GM10248 (cell line): ENCODE results near the gene KCNQ1.

Experiments used
- CTCF ChIA-PET: fragments of 300-600 bp; sonication (Branson Sonifier 250); formaldehyde crosslinking; extraction: SDS; loops from one replicate; lab custom pipeline; 2021; ENCODE audit warnings: antibody characterized with exemption; lab: Yijun Ruan, JAX
- POLR2A ChIA-PET: fragments of 350-650 bp; sonication (Branson Sonifier 250); formaldehyde crosslinking; extraction: SDS; loops from one replicate; lab custom pipeline; 2020; ENCODE audit warnings: antibody characterized with exemption; lab: Yijun Ruan, JAX
- DNase-seq: peaks from one replicate; pipeline ENCODE4 v3.0.0; 2012; ENCODE audit errors: extremely low spot score
- CTCF ChIP-seq: IDR thresholded peaks from 2 replicates; pipeline ENCODE4 v1.5.1; 2012; ENCODE audit warnings: mild to moderate bottlenecking, low read depth; ENCODE audit errors: extremely low read depth, missing control alignments, control extremely low read depth

The KCNQ1 gene

GRCh38 chr11:2660357-2660939, 215.6 kb downstream of the KCNQ1 start:
- DNase-seq: no peak
- POLR2A ChIA-PET: no interaction called here
- no peak for TF ChIP-seq CTCF
- CTCF ChIA-PET: no interaction called here

- TF ChIP-seq CTCF: no peak
- POLR2A ChIA-PET: no interaction called here
- CTCF ChIA-PET: interaction anchor here (1.3 kb wide), 1 partner anchor 430 kb away, joined by 3 read pairs; no protein-coding TSS in a partner anchor
- no peak for DNase-seq
Measured at GRCh38 chr11:2661173-2662023, 216.6 kb downstream of the KCNQ1 start.

- no peak for TF ChIP-seq CTCF
- CTCF ChIA-PET: interaction anchor here (1.3 kb wide), 1 partner anchor 429 kb away, joined by 3 read pairs; no protein-coding TSS in a partner anchor
- POLR2A ChIA-PET: no interaction called here
- no peak for DNase-seq
Measured at GRCh38 chr11:2662024-2662312, 217.2 kb downstream of the KCNQ1 start.

- ChIA-PET POLR2A (no interaction called here), CTCF (no interaction called here)
- no peak for DNase-seq
- TF ChIP-seq CTCF: no peak
Measured at GRCh38 chr11:2662430-2663299, 217.9 kb downstream of the KCNQ1 start.

GRCh38 chr11:2663506-2663905, 218.7 kb downstream of the KCNQ1 start:
- CTCF ChIA-PET: interaction anchor here (1.2 kb wide), 1 partner anchor 13 kb away, joined by 4 read pairs; no protein-coding TSS in a partner anchor
- POLR2A ChIA-PET: no interaction called here
- no peak for TF ChIP-seq CTCF
- no peak for DNase-seq

GRCh38 chr11:2663915-2664314, 219.1 kb downstream of the KCNQ1 start:
- DNase-seq: no peak
- no peak for TF ChIP-seq CTCF
- POLR2A ChIA-PET: no interaction called here
- CTCF ChIA-PET: interaction anchor here (1.2 kb wide), 1 partner anchor 13 kb away, joined by 4 read pairs; no protein-coding TSS in a partner anchor
